Epithelial cell of prostate (primary cell): ENCODE results near the gene CHD5.

ENCODE experiments used
- DNase-seq: peaks from one replicate; pipeline ENCODE4 v3.0.0-alpha.2; 2011; ENCODE audit warnings: low read depth, low spot score
- H3K27ac ChIP-seq: fragments of 450-650 bp; 2 replicates; pipeline ENCODE4 v1.5.1; 2017; ENCODE audit warnings: mild to moderate bottlenecking

CHD5 gene

DNA sequence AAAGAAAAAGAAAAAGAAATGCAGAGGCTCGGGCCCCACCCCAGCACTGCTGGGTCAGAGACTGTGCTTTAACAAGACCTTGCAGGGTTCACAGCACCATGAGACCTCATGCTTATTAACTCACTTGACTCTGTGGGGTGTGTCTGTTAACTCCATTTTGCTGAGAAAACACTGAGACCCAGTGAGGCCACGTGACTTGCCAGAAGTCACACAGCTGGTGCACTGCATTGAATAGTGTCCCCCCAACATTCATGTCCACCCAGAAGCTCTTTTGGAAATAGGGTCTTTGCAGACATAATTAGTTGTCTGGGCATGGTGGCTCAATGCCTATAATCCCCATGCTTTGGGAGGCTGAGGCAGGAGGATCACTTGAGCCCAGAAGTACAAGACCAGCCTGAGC lies 39.7 kb downstream of the CHD5 start:
- no peak for DNase-seq
- H3K27ac ChIP-seq, result no peak overlapping the region

DNA sequence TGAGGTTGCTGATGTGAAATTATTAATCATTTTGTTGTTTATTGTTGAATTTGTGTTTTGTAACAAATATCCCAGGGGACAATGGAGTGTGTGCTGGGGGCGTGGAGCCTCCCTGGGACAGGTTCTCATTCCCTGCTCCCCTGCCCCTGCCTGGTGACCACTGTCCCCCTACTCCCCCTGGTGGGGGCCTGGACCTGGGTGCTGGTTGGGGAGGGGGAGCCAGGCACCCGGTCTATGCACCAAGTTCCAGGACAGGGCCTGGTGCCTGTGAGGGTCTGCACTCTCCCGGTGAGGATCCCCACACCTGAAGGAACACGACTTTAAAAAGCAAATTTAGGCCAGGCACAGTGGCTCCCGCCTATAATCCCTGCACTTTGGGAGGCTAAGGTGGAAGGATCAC lies 42.4 kb downstream of the CHD5 start:
- no peak for DNase-seq
- no peak overlapping the region for H3K27ac ChIP-seq

- no peak for DNase-seq
- H3K27ac ChIP-seq, result no peak overlapping the region
Measured at GRCh38 chr1:6136516-6137220, 43.5 kb downstream of the CHD5 start.

- no peak overlapping the region for H3K27ac ChIP-seq
- no peak for DNase-seq
Measured at GRCh38 chr1:6134741-6135510, 45.2 kb downstream of the CHD5 start.

DNA sequence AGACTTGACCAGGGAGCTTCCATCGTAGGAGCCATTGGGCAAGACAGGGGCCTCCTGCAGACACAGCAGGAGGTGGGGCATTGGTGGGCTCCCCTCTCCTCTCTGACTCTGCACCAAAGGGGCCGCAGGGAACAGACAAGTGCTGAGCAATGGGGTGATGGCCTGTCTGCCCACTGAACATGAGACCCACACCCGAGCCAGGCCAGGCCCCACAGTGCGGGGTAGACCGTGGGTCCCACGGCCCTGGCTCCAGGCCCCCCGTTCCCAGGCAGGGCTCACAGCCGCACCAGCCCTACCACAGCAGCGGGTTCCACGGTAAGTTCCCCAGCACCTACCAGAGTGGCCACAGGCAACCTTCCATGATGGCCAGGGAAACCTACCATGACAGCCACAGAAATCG lies 45.9 kb downstream of the CHD5 start:
- no peak overlapping the region for H3K27ac ChIP-seq
- no peak for DNase-seq

GRCh38 chr1:6133146-6133895 lies 46.8 kb downstream of the CHD5 start:
- DNase-seq, result no peak
- H3K27ac ChIP-seq, result no peak overlapping the region

DNA sequence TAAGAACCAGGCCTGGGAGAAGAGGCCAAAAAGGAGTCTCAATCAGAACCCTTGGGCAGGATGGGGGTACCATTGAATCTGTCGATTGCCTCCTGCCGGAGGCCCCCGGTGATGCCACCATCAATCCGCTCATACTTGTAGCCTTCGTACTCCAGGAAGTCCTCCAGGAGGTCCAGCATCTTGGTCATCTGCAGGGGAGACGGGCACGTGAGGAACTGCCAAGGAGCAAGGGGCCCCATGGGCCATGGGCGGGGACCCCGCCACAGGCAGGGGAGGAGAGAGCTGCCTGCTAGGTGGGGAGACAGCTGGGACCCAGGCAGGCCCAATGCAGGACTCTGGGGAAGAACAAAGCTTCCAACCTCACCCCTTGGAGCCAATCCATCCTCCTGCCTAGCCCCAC lies 48.6 kb downstream of the CHD5 start:
- DNase-seq, result no peak

DNA sequence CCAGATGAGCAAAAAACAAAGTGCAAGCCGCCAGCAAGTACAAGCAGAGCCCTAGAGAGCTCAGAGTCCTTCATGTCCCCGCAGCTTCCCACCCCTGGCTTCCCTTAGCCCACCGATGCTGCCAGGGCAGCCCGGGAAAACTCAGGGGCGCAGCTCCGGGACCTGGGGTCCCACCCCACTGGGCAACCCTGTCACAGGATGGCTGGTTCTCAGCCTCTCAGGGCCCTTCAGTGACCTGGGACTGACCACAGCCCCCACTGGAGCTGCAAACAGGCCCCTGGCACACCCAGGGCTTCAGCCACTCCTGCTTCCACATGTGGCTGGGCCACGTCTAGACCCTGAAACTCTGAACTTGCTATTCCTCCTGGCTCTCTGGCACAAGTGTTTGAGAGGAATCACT lies 49.5 kb downstream of the CHD5 start:
- H3K27ac ChIP-seq, result no peak overlapping the region
- DNase-seq, result no peak

More for the DNA sequence above, 48.6 kb downstream of the CHD5 start:
- no peak overlapping the region for H3K27ac ChIP-seq

DNA sequence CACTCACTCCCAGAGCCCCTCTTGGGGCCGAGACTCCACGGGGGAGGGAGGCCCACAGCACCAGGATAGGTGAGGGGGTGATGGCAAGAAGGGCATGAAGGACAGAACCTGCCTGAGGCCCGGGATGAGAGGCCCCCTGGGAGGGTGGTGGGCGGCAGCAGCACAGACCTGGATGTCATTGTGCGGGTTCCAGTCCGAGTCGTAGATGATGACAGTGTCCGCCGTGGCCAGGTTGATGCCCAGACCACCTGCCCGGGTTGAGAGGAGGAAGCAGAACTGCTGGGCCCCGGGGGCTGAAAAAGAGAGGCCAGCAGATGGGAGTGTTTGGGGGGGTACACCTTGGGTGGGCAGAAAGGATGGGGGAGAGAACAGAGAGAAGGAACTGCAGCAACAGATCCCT lies 50.1 kb downstream of the CHD5 start:
- no peak overlapping the region for H3K27ac ChIP-seq
- no peak for DNase-seq

DNA sequence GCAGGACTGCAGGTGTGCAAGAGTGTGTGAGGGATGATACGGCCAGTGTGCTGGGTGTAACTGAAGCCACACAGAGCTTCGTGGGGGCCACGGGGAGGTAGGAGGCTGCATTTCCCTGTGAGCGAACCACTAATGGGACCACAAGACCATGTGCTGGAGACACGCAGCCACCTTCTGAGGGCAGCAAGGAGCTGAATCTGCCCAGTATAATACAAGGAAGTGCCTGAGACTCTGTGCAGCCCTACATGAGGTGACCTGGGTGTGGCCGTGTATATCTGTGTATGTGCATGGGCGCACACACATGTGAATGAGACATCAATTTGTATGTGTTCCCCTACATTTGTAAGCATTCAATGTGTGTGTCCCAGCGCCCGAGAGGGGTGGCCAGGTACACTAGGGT lies 50.8 kb downstream of the CHD5 start:
- H3K27ac ChIP-seq, result no peak overlapping the region
- DNase-seq, result no peak

DNA sequence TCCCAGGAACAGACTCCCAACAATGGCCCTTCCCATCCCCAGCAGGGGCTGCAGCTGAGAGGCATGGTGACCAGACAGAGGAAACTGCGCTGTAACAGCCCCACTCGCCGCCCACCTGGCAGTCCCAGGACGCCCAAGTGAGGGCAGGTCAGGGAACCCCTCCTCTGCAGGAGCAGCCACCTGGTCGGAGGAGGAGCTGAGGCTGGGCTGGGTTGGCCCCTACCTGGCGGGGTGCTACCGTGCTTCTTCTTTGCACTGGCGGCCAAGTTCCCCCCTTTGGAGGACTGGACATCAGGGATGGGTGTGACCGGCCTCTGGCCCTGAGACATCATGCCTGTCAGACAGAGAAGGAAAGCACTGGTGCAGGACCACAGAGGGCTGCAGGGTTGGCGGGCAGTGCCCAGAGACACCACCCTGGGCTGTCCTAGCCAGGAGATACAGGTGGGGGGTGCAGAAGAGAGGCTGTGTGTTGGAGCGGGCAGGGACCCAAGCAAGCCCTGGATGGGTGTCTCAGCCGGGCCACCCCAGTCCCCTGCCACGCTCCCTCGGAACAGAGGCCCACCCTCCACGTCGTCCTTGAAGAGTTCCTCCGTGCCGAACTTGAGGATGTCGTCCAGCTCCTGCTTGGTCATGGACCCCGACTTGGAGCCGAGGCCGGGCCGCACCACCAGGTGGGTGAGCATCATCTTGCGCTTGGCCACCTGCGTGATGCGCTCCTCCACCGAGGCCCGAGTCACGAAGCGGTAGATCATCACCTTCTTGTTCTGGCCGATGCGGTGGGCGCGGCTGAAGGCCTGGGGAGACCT lies 51.6 kb downstream of the CHD5 start:
- H3K27ac ChIP-seq, result no peak overlapping the region
- DNase-seq, result no peak

GRCh38 chr1:6127587-6128163 lies 52.4 kb downstream of the CHD5 start:
- DNase-seq, result no peak
- no peak overlapping the region for H3K27ac ChIP-seq

DNA sequence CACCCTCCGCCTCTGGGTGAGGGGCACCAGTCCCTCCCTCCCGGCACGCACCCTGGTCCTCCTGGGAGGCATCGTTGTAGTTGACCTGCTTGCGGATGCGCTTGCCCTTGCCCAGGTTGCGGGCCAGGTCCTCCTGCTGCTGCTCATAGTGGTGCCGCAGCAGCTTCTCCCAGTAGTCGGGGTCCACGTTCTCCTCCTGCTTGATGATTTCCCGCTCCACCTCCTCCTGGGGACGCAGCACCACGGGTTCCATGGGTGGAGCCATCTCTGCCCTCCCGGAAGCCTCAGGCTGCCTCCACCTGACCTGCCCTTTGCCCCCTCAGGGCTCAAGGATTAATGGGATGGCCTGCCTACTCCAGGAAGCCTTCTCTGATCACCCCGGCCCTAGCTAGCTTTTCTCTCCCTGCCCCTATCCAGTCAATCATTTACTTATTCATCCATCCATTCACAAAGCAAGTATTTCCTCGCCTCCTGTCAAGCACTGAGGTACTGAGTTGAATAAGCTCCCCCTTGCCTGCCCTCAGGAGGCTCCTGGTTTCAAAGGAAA lies 53.5 kb downstream of the CHD5 start:
- no peak overlapping the region for H3K27ac ChIP-seq
- no peak for DNase-seq

DNA sequence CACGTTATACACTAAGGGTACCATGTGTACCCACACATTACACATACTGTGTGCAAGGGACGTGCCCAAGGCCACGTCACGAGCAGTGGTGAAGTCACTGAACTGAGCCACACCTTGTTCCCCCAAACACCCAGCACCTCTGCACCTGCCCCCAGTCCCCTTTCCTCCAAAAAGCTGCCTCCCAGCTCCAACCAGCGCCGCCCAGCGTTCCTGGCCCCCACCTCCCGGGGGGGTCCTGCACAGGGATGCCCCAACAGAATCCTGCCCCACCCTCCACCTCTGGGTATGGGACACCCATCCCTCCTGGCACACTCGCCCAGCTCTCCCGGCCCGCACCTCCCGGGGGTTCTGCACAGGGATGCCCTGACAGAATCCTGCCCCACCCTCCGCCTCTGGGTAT lies 54.1 kb downstream of the CHD5 start:
- DNase-seq, result no peak
- H3K27ac ChIP-seq, result no peak overlapping the region

- H3K27ac ChIP-seq, result no peak overlapping the region
- DNase-seq, result no peak
Measured at GRCh38 chr1:6125366-6125765, 54.8 kb downstream of the CHD5 start.

DNA sequence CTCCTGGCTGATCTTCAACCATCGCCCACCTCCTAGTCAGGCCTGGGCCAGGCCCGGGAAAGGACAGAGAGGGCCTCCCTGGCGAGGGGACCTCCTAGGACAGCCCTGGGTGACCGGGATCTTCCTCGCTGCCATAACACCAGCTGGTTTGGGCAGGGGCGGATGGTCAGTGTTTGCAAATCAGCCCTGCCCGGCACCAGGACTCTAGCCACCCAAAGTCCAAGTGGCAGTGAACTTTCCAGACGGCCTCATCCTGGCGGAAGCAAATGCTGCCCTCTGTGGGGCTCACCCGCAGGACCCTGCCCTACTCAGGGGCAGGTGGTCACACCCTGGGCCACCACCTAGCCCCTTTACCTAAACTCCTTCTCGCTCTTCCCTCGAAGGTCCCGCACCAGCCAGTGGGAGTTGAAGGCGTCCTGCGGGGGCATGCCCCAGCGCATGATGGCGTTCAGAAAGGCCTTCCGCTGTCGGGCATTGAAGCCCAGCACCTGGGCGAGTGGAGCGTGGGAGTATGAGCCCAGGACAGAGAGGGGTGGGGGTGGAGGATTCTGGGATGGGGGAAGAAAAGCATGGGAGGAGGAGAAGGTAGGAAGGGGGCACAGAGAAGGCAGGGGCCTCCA lies 55.3 kb downstream of the CHD5 start:
- no peak overlapping the region for H3K27ac ChIP-seq

GRCh38 chr1:6124341-6124740 lies 55.8 kb downstream of the CHD5 start:
- H3K27ac ChIP-seq, result no peak overlapping the region
- DNase-seq, result no peak

More for the DNA sequence above, 55.3 kb downstream of the CHD5 start:
- DNase-seq, result no peak

GRCh38 chr1:6123816-6124215 lies 56.3 kb downstream of the CHD5 start:
- DNase-seq, result no peak
- H3K27ac ChIP-seq, result no peak overlapping the region

GRCh38 chr1:6123083-6123482 lies 57.0 kb downstream of the CHD5 start:
- no peak overlapping the region for H3K27ac ChIP-seq
- DNase-seq, result no peak
